GM12874 (cell line): ENCODE data around the gene TAF3.

Source experiments
- TF ChIP-seq, protein P1 (sequence below): IDR thresholded peaks from 2 replicates; pipeline ENCODE4 v1.5.1; 2011; ENCODE audit warnings: low read depth, mild to moderate bottlenecking, control low read depth, low read length, moderate library complexity; ENCODE audit not compliant: insufficient read depth

TAF3 gene

GRCh38 chr10:7937315-7937945 lies 119.1 kb downstream of the TAF3 start:
- TF ChIP-seq, protein P1, sequence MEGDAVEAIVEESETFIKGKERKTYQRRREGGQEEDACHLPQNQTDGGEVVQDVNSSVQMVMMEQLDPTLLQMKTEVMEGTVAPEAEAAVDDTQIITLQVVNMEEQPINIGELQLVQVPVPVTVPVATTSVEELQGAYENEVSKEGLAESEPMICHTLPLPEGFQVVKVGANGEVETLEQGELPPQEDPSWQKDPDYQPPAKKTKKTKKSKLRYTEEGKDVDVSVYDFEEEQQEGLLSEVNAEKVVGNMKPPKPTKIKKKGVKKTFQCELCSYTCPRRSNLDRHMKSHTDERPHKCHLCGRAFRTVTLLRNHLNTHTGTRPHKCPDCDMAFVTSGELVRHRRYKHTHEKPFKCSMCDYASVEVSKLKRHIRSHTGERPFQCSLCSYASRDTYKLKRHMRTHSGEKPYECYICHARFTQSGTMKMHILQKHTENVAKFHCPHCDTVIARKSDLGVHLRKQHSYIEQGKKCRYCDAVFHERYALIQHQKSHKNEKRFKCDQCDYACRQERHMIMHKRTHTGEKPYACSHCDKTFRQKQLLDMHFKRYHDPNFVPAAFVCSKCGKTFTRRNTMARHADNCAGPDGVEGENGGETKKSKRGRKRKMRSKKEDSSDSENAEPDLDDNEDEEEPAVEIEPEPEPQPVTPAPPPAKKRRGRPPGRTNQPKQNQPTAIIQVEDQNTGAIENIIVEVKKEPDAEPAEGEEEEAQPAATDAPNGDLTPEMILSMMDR, result no peak

- TF ChIP-seq, protein P1, result no peak
These were observed 123.3 kb downstream of the TAF3 start for GRCh38 chr10:7941576-7941975.

DNA sequence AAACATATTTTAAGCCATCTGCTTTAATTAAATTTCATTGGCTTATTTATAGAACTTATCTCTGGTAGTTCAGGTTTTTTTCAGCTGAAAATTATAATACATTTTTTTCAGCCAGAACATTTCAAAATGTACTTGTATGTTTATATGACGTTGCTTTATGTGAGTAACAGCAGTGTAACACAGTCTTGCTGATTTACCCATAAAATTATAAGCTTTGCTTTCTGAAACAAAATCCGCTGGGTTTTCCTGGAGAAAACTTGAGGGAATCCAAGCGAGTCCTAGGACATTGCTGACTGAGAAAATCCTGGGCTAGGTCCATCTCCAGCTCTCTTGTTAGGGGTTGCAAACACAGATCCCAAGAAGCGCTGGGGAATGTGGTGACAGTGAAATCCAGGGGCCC lies 124.0 kb downstream of the TAF3 start:
- TF ChIP-seq, protein P1, result no peak

DNA sequence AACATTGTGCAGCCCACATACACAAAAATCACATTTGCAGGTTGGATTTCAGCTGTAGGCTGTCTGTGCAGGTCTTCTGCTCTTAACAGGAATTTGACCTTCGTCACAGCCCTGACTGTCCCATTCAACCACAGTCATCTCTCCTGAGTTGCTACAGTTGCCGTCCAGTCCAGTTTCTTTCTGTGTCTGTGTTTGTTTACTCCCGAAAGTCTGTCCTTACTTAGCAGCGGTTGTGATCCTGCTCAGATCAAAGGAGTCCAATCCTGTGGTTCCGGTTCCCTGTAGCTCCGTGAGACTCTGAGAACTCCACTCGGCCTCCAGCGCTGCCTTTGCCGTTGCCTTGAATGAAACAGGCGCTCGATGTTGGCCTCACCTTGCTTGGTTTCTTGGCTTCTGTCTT lies 124.6 kb downstream of the TAF3 start:
- TF ChIP-seq, protein P1, result no peak

GRCh38 chr10:7944215-7944480 lies 125.8 kb downstream of the TAF3 start:
- TF ChIP-seq, protein P1, result no peak

DNA sequence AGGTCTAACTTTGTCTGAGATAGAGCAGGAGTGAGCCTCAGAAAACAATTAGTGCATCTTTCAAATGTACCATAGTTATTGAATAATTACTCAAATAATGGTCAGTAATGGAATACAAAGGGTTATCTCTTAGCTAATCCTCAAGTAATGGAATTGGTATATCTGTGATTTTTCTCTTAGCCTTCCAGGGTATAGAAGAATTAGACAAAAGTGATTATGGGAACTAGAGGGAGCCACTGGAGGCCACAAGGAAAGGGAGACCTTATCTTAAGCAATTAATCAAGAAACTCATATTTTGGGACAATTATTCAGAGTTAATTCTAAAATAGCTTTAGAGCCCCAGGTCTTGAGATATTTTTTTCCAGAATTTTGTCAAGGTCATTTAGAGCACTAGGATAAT lies 126.2 kb downstream of the TAF3 start:
- TF ChIP-seq, protein P1, result no peak

- TF ChIP-seq, protein P1, result no peak
These were observed 126.7 kb downstream of the TAF3 start for GRCh38 chr10:7945034-7945433.
